GM21360 (cell line): ENCODE data around the gene BAZ1B.
"Not testable (repeated sequence)": the region's sequence is repeated elsewhere in the genome, so short reads cannot be mapped to it uniquely, and the experiment has no call there.

Experiments
- ATAC-seq: cut with Tn5 transposase; IDR thresholded peaks from one replicate; pipeline ENCODE4 v1.9.1; 2021; ENCODE audit warnings: mild to moderate bottlenecking, moderate library complexity; ENCODE audit not compliant: unreplicated experiment

The BAZ1B gene

DNA sequence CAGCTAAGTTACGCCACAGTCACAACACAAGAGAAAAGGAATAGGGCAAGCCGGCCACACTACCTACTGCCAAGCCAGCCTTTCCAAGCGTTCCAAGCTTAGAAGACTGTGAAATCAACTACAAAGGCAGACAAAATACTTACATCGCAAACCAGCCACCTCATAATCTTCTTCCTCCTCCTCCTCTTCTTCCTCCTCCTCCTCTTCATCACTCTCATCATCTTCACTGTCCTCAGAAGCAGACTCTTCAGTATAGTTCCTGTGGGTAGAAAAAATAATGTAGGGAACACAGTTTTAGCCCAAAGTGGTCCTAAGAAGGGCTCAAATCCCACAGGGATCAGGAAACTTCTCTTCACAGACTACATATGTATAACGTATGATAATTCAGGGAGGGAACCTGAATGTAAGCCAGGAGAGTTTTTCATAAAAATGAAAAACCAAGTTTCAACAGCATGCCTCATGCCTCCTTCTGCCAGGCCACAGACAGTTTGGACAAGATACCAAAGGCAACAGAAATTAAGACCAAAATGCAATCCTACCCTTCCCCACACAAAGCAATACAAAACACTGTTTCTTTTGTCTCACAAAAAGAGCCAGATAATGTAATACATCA lies 74.9 kb downstream of the BAZ1B start:
- ATAC-seq: no peak

DNA sequence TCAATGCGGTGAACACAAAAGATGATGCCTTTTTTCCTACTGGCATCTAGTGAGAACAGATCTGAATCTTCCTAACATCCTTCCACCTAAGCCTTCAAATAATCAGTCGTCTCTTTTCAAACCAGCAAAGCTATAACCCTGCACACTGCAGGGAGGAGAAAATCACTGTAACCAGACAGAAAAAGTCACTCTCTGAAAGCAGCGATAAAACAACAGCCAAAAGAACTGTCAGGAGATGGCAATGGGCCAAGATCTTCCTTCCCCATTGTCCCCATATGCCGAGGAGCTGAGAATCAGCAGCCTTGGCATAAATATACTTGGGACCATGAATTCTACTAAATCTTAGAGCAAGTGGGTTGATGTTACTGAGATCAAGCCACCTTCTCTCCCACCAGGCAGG lies 75.4 kb downstream of the BAZ1B start:
- no peak for ATAC-seq

DNA sequence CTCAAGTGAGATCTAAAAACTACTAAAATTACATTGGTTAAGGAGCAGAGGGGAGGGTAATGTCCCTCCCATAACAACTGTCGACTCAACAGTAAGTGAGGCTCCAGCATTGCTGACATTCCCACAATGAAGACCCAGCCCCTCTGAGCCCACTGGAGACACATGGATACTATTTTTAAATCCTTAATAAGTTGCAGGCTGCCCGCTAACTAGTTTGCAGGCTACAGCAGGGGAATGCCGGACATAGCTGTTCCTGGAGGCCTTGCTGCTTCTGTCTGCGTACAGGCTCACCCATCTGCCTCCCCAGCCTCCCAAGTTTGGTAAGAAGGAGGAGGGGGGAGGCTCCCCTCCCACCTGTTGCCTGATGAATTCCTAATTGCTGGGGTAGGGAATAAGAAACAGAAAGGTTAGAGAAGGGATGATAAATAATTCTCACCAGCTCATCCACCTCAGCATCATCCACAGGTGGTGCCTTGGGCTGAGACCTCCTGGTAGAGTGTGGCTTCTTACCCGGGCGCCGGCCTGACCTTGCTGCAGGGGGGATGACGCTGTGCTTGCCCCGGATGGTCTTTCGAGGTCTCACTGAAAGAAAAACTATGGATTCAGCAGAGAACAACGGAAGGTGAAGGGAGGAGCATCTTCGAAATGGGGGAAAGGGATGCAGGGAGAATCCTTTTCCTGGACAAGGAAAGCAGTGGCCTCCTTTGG lies 78.4 kb downstream of the BAZ1B start:
- ATAC-seq: no peak

DNA sequence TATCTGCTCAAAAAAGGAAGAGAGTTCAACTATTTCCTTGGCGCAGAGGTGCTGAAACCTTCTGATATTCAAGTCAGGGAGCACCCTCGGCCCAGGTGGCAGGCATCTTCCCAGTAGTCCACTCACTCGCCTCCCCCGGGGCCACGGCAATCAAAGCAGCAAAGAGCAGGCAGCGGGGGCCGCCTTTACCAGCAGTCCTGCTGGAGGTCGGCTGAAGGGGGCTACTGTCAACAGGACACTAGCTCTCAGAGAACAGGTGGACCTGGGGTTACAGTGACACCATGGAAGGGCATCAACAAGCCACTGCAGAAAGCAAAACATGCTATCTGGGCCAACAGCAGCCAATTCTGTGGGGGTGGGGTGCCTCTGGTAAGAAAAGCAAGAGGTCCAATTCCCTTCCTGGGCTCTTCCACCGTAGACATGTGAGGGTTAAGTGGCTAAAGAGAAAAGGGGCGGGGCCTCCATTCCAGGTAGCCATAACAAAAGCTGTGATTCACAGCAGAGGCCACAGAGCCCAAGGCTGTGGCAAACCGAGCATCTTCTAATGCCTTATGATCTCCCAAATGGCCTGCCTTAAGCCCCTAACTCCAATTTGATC lies 79.1 kb downstream of the BAZ1B start:
- ATAC-seq: no peak

DNA sequence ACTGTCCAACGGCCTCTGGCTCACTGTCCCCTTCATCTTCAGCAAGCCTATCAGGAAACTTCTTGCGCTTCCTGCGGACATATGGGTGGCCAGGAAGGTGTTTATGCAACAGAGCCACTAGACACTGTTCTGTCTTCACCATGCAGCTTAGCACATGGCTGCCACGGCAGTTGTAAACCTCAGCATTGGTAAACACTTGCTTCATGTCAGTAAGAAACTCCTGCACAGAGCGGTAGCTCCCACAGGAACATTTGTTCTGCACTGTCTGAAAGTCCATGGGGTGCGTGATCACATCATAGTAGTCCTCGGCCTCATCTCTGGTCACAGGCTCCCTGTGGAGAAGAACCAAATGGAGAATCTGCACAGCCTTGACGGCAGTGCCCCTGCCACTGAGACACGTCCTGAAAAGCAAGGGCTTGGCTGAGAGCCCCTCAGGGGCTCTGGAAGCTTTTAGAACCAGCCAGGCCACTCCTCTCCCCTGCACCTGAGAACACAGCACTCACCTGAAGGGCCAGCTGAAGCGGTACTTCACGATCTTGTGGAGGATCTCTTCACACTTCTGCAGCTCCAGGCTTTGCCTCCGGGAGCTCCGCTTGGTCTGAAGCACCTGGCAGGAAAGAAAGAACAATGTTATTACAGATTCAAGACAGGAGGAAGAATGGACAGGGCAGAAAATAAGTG lies 79.7 kb downstream of the BAZ1B start:
- ATAC-seq: no peak

DNA sequence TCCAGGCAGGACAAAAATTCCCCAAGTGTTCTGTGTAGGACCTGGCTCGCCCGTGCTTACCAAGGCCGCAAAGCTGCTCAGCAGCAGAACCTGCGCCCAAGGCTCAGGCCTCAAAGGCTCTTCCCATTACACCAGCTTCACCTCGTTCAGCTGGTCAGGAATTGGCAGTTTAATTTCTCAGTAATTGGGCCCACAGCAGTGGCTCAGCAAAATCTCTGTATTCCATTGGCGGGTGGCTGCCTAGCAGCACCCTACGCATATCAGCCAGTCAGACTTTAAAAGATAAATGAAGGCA lies 82.7 kb downstream of the BAZ1B start:
- ATAC-seq: no peak

DNA sequence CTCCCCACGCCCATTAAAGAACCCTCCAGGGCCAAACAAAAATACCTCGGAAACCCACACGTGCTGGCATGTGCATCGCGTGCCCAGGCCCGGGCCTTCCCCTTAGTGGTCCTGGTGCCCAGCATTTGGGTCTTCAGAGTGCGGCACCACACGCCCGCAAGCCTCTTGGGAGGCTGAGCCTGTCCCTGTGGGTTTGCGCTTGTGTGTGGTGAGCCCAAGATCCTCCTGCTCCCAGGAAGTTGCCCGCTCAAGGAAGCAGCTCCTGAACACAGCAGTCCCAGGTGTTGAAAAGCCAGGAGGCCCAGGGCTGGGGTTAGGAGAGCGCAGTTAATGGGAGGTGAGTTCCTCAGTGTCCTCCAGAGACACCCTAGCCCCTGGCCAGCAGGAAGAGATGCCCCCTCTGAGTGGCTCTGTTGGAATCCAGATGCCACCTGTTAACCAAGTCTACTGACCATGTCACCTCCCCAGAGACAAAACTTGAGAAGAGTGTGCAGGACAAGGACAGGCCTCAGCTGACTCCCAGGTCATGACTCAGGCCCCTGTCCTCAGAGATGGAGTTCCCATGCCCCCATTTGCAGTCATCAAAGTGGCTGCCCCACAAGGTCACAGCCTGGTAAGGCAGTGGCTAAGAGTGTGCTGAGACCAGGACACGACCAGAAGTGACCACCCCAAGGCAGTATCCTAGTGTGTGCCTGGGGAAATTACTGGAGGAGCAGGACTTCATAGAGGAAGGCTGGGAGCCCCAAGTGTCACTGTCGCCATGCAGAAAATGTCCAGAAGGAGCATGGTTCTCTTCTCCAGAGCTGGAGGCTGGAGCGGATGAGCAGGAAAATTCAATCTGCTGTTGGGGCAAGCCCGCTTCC lies 83.3 kb downstream of the BAZ1B start:
- no peak for ATAC-seq

DNA sequence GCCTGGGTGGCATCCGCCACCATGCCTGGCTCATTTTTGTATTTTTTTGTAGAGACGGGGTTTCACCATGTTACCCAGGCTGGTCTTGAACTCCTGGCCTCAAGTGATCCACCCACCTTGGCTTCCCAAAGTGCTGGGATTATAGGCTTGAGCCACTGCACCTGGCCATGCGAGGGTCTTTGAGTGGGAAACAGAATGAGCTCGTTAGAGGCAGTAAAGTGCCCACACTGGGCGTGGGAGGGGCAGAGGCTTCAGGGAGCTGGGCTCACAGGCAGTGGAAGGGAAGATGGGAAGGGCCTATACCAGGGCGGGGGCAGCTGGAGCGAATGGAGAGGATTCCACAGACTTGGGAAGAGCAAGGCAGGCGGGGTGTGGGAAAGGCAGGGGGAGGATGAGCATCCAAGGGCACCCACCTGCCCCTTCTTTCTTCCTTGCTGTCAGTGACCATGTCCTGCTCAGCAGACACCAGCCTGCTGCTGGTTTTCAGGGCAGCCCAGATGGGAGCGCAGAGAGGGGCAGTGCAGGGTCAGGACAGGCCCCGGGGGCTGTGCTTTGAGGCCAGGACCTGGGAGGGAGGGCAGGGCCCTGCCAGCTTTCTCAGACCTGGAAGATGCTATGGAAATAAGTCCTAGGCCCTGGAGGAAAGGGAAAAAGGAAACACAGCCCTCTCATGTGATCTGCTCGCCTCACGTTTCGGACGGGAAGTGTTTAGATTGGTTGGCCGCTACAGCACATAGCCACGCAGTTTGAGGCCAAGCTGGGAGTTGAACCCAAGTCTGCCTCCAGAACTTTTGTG lies 84.3 kb downstream of the BAZ1B start:
- ATAC-seq: no peak

DNA sequence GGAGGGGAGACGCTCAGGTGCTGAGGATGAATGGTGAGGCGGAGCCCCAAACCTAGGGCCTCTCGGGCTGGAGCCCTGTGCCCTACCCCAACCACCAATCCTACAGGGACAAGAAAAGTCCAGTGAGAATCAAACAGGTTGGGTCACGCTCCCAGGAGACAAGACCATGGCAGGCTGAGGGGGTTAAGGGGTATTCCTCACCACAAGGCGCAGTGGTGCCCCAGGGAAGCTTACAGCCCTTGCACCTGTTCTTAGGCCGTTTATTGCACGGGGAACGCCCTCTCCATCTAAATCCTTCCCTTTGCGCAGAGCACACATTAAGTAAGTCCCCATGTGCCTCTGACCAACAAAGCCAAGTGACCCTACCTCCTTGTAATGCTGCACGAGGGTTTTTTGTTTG lies 85.0 kb downstream of the BAZ1B start:
- ATAC-seq: no peak

DNA sequence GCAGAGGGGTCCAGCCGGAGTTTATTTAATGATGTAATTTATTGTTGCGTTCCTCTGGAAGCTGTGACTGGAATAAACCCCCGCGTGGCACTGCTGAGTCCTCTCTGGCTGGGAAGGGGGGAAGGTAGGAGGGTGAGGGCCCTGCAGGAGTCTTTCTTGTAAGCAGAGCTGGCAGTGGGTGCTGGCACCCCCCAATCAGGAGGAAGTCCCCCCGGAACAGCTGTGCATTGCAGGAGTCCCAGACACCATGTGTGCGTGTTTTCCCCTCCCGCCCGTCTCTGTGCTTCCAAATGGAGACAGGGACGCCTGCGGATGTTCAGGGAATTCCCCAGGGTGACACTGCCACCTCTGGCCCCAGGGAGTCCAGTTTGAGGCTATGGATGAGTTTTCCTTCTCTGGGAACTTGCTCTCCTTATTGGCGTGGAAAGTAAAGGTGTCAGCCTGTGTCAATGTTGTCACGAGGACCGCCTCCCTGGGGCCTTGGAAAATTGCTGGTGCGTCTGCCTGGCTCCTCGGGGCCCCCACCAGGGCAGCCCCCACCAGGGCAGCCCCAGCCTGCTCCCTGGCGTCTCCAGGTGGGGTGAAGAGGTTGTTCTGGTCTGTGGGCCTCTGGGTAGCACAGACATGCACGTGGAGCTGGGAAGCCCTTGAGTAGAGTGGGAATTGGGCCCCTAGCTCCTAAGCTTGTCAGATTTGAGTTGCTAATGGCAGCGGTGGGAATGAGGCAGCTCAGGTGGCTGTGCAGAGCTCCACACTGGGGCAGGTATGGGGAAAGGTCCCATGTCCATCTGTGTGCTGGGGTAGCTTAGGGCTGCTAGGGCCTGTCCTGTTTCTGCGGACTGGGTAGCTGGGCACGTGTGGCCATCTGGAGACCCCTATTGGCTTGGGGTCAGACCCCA lies 85.8 kb downstream of the BAZ1B start:
- ATAC-seq: no peak

DNA sequence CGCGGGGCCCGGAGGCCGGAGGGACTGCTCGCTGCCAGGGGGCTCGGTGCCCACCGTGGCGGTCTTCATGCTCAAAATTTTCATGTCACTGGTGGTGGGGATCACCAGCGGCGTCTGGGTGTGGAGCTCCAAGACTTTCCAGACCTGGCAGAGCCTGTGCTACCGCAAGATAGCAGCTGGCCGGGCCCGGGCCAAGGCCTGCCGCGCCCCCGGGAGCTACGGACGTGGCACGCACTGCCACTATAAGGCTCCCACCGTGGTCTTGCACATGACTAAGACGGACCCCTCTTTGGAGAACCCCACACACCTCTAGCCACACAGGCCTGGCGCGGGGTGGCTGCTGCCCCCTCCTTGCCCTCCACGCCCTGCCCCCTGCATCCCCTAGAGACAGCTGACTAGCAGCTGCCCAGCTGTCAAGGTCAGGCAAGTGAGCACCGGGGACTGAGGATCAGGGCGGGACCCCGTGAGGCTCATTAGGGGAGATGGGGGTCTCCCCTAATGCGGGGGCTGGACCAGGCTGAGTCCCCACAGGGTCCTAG lies 86.6 kb downstream of the BAZ1B start:
- ATAC-seq: no peak

DNA sequence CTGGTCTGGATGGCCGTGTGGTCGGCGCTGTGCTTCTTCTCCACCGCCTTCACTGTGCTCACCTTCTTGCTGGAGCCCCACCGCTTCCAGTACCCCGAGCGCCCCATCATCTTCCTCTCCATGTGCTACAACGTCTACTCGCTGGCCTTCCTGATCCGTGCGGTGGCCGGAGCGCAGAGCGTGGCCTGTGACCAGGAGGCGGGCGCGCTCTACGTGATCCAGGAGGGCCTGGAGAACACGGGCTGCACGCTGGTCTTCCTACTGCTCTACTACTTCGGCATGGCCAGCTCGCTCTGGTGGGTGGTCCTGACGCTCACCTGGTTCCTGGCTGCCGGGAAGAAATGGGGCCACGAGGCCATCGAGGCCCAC lies 87.4 kb downstream of the BAZ1B start:
- no peak for ATAC-seq

DNA sequence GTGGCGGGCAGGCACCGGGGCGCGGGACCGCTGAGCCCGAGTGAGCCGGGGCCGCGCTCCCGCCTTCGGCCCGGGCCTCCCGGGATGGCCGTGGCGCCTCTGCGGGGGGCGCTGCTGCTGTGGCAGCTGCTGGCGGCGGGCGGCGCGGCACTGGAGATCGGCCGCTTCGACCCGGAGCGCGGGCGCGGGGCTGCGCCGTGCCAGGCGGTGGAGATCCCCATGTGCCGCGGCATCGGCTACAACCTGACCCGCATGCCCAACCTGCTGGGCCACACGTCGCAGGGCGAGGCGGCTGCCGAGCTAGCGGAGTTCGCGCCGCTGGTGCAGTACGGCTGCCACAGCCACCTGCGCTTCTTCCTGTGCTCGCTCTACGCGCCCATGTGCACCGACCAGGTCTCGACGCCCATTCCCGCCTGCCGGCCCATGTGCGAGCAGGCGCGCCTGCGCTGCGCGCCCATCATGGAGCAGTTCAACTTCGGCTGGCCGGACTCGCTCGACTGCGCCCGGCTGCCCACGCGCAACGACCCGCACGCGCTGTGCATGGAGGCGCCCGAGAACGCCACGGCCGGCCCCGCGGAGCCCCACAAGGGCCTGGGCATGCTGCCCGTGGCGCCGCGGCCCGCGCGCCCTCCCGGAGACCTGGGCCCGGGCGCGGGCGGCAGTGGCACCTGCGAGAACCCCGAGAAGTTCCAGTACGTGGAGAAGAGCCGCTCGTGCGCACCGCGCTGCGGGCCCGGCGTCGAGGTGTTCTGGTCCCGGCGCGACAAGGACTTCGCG lies 88.0 kb downstream of the BAZ1B start:
- peak; percentile 25 for ATAC-seq

DNA sequence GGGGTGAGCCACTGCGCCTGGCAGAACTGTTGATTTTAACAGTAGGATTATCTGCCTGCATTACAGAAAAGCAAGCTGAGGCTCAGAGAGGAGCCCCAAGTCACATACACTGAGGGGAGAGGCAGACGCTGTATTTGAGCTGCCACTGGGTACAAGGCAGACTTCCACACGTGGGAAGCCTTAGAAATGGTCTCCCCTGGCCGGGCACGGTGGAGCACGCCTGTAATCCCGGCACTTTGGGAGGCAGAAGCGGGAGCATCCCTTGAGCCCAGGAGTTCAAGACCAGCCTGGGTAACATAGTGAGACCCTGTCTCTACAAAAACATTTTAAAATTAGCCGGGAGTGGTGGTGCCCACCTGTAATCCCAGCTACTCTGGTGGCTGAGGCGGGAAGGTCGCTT lies 89.4 kb downstream of the BAZ1B start:
- ATAC-seq: no peak

DNA sequence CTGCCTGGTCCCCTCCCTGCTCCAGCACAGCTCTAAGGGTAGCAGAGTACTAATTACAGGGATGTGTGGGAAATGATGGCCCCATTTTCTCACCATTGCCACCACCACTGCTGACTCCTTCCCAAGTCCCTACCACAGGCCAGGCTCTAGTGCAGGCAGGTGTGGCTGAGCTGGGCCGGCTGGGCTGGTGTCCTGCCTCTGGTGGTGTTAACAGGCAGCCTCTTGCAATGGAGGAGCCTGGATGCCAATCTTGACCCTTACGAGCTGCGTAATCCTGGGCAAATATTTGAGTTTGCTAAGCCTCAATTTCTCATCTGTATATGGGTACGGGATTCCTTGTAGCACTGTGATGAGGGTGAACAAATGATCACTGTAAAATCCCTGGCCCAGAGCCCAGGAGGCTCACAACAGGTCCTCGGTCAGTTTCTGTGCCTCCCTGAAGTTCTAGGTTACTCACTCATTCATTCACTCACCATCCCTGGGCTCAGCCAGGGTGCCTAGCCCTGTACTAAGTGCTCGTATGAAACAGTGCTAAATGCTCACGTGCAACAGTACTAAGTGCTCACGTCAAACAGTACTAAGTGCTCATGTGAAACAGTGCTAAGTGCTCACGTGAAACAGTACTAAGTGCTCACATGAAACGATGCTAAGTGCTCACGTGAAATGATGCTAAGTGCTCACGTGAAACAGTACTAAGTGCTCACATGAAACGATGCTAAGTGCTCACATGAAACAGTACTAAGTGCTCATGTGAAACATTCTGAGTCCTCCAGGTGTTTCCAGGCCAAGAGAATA lies 90.9 kb downstream of the BAZ1B start:
- no peak for ATAC-seq

DNA sequence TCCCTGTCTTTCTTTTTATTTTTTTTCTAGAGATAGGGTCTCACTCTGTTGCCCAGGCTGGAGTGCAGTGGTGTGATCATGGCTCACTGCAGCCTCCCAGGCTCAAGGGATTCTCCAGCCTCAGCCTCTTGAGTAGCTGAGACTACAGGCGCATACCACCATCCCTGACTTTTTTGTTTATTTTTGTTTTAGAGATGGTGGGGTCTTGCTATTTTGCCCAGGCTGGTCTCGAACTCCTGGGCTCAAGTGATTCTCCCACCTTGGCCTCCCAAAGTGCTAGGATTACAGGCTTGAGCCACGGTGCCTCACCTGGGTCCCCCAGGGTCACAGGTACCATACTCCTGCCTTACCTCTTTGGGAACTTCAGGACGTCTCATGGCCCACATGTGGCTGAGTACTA lies 91.6 kb downstream of the BAZ1B start:
- not testable (repeated sequence) for ATAC-seq

DNA sequence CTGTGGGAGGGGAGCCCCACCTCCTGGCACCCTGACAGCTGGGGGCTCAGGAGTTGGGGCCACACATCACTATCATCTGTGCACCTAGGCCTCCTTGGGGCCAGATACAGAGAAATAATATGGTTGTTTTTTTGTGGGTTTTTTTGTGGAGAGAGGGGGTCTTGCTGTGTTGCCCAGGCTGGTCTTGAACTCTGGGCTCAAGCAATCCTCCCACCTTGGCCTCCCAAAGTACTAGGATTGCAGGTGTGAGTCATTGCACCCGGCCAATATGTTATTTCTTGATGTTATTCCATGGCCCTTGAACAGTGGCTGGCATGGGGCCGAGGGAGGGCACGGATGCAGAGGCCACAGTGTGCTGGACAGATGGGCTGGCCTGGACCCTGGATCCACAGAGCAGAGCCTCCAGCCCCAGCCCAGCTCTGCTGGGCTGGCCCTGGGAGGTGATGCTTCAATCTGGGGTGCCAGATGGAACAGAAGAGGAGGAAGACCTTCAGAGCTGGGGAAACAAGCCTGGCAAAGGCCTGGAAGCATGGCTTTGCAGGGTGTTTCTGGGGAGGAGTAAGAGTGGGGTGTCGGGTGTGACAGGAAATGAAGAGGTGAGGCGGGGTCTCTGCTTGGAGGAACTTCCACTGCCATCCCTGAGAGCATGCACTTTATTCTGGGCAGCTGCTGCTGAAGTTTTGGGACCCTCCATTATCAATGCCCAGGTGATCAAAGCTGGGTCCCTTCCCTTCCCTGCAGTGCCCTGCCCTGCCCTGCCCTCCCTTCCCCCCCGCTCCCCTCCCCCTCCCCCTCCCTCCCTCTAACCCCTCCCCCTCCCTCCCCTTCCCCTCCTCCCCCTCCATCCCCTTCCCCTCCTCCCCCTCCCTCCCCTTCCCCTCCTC lies 92.2 kb downstream of the BAZ1B start:
- ATAC-seq: no peak
